PC-3 (cell line): ENCODE measurements around the gene TCL1A.

Experiments used
- CTCF ChIP-seq: fragments of 300-600 bp; sonication (generic); conservative IDR thresholded peaks from 2 replicates; pipeline ENCODE4 v1.5.1; 2017; ENCODE audit warnings: antibody characterized with exemption, low read depth, mild to moderate bottlenecking, low read length
- EZH2 ChIP-seq: fragments of 300-600 bp; sonication (generic); IDR thresholded peaks from one replicate; pipeline ENCODE4 v1.6.1; 2017; ENCODE audit warnings: antibody characterized with exemption, mild to moderate bottlenecking, low read length; ENCODE audit not compliant: unreplicated experiment
- EZH2phosphoT487 ChIP-seq: fragments of 300-600 bp; sonication (generic); IDR thresholded peaks from 2 replicates; pipeline ENCODE4 v1.6.1; 2018; ENCODE audit warnings: mild to moderate bottlenecking, antibody characterized with exemption, low read length, borderline replicate concordance

GRCh38 chr14:95761436-95761835 lies 47.5 kb upstream of the TCL1A start:
- TF ChIP-seq CTCF (no peak), EZH2phosphoT487 (no peak), EZH2 (no peak)
